CD14-positive monocyte (primary cell): ENCODE measurements around the gene NPW. TPM values are rescaled to one million over a fixed set of nuclear protein-coding genes. Genes with fewer than 3 reads are reported as not detected.

ENCODE experiments used
- DNase-seq, 3 donors: peaks; one replicate each; pipeline ENCODE4 v3.0.0-alpha.2; 2011 to 2022
- H2AFZ ChIP-seq: 2 replicates; pipeline ENCODE4 v1.6.0; 2012; ENCODE audit warnings: mild to moderate bottlenecking, low read depth, low read length, inconsistent platforms; ENCODE audit not compliant: insufficient read depth, poor library complexity, severe bottlenecking
- H3K27ac ChIP-seq, 2 donors: 1 replicate in 1 of 2; 2 replicates in 1 of 2; pipeline ENCODE4 v1.5.1; 2012 to 2013; ENCODE audit warnings: low read length in 2 of 2, control low read depth in 1 of 2, inconsistent platforms in 1 of 2, low read depth in 1 of 2, mild to moderate bottlenecking in 1 of 2
- H3K27me3 ChIP-seq, 2 donors: one replicate each; pipeline versions ENCODE4 v1.6.0 to v1.6.1; 2011 to 2013; ENCODE audit warnings: low read length in 2 of 2; ENCODE audit not compliant: control insufficient read depth in 2 of 2, insufficient read depth in 2 of 2
- H3K36me3 ChIP-seq, 2 donors: replicated peaks in 1 of 2; 1 replicate in 1 of 2; 2 replicates in 1 of 2; pipeline versions ENCODE4 v1.5.1 to v1.6.1; 2012 to 2013; ENCODE audit warnings: low read length in 2 of 2, control low read depth in 1 of 2, inconsistent platforms in 1 of 2, mild to moderate bottlenecking in 1 of 2; ENCODE audit not compliant: insufficient read depth in 2 of 2, control insufficient read depth in 1 of 2
- H3K4me1 ChIP-seq, 2 donors: 1 replicate in 1 of 2; 2 replicates in 1 of 2; pipeline versions ENCODE4 v1.5.1 to v1.6.1; 2012 to 2013; ENCODE audit warnings: low read length in 2 of 2, control low read depth in 1 of 2, inconsistent platforms in 1 of 2, mild to moderate bottlenecking in 1 of 2, moderate library complexity in 1 of 2; ENCODE audit not compliant: insufficient read depth in 2 of 2, control insufficient read depth in 1 of 2
- H3K4me2 ChIP-seq: replicated peaks from 2 replicates; pipeline ENCODE3; 2012; ENCODE audit warnings: low read length, moderate library complexity, mild to moderate bottlenecking; ENCODE audit not compliant: poor library complexity, severe bottlenecking; ENCODE audit errors: extremely low read depth
- H3K4me3 ChIP-seq, 3 experiments: fragments of 200-600 bp in 1 of 3; sonication (generic) in 1 of 3; replicated peaks in 1 of 3; 1 replicate in 2 of 3; 2 replicates in 1 of 3; pipeline ENCODE4 v1.5.1; 2011 to 2013; ENCODE audit warnings: low read length in 3 of 3, mild to moderate bottlenecking in 3 of 3, control low read depth in 2 of 3, low read depth in 2 of 3, inconsistent platforms in 1 of 3, moderate library complexity in 1 of 3
- H3K79me2 ChIP-seq: 2 replicates; pipeline ENCODE4 v1.6.0; 2012; ENCODE audit warnings: mild to moderate bottlenecking, control low read depth, inconsistent platforms, low read length, moderate library complexity; ENCODE audit not compliant: insufficient read depth
- H3K9ac ChIP-seq: 2 replicates; pipeline ENCODE4 v1.6.0; 2017; ENCODE audit warnings: low read length, mild to moderate bottlenecking; ENCODE audit not compliant: insufficient read depth, poor library complexity, severe bottlenecking
- H3K9me3 ChIP-seq, 2 donors: replicated peaks in 1 of 2; 1 replicate in 1 of 2; 2 replicates in 1 of 2; pipeline versions ENCODE4 v1.5.1 to v1.6.1; 2012 to 2013; ENCODE audit warnings: low read length in 2 of 2, control low read depth in 1 of 2; ENCODE audit not compliant: control insufficient read depth in 1 of 2, insufficient read depth in 1 of 2
- H4K20me1 ChIP-seq: 2 replicates; pipeline ENCODE4 v1.6.0; 2012; ENCODE audit warnings: mild to moderate bottlenecking, low read length, control low read depth, moderate library complexity; ENCODE audit not compliant: insufficient read depth
- H3K27ac Mint-ChIP-seq, 7 donors: one replicate each; pipeline ENCODE4 v1.8.0; 2020; ENCODE audit warnings: mild to moderate bottlenecking in 7 of 7, mixed read lengths in 7 of 7, moderate library complexity in 6 of 7, inconsistent platforms in 2 of 7
- H3K27me3 Mint-ChIP-seq, 3 donors: one replicate each; pipeline ENCODE4 v1.8.0; 2021 to 2022; ENCODE audit warnings: low read depth in 3 of 3, mild to moderate bottlenecking in 3 of 3, mixed read lengths in 3 of 3, moderate library complexity in 3 of 3, inconsistent platforms in 1 of 3
- H3K36me3 Mint-ChIP-seq, 2 donors: one replicate each; pipeline ENCODE4 v1.8.0; 2020; ENCODE audit warnings: mixed read lengths in 2 of 2, inconsistent platforms in 1 of 2, mild to moderate bottlenecking in 1 of 2
- H3K4me1 Mint-ChIP-seq: one replicate; pipeline ENCODE4 v1.8.0; 2020; ENCODE audit warnings: mild to moderate bottlenecking, mixed read lengths
- H3K4me3 Mint-ChIP-seq, 2 donors: one replicate each; pipeline ENCODE4 v1.8.0; 2020; ENCODE audit warnings: mild to moderate bottlenecking in 2 of 2, mixed read lengths in 2 of 2, moderate library complexity in 1 of 2
- H3K9me3 Mint-ChIP-seq, 7 donors: one replicate each; pipeline ENCODE4 v1.8.0; 2020 to 2022; ENCODE audit warnings: mixed read lengths in 7 of 7, mild to moderate bottlenecking in 6 of 7, moderate library complexity in 6 of 7, inconsistent platforms in 2 of 7
- WGBS: methylation state at CpG from one replicate; pipeline ENCODE4 v1.1.5; 2013; ENCODE audit warnings: missing lambda C conversion rate; ENCODE audit not compliant: insufficient coverage; 5-methylcytosine and 5-hydroxymethylcytosine counted together
- intact Hi-C, 2 donors: fragments of 100-400 bp; cut with micrococcal nuclease; formaldehyde crosslinking; loops; one replicate each; pipeline versions ENCODE4 v1.15.0 to v1.15.1; 2023
- polyA plus RNA-seq, 3 donors: library from polyadenylated mRNA; depleted of rRNA in 1 of 3; unstranded in 2 of 3; stranded (reverse) in 1 of 3; fragments of 300-500 nt in 2 of 3; fragments of >200 nt in 1 of 3; fragmentation: Illumina TruSeq in 2 of 3; gene quantifications; 1 replicate in 2 of 3; 2 replicates in 1 of 3; pipeline ENCODE4 v1.2.3, GENCODE V29; 2012 to 2021
- TF ChIP-seq, protein P1 (sequence below): fragments of 200-600 bp; IDR thresholded peaks from one replicate; pipeline ENCODE4 v1.8.0; 2022; ENCODE audit warnings: antibody characterized with exemption, mild to moderate bottlenecking

NPW gene
- polyA plus RNA-seq, 3 donors = not detected

DNA sequence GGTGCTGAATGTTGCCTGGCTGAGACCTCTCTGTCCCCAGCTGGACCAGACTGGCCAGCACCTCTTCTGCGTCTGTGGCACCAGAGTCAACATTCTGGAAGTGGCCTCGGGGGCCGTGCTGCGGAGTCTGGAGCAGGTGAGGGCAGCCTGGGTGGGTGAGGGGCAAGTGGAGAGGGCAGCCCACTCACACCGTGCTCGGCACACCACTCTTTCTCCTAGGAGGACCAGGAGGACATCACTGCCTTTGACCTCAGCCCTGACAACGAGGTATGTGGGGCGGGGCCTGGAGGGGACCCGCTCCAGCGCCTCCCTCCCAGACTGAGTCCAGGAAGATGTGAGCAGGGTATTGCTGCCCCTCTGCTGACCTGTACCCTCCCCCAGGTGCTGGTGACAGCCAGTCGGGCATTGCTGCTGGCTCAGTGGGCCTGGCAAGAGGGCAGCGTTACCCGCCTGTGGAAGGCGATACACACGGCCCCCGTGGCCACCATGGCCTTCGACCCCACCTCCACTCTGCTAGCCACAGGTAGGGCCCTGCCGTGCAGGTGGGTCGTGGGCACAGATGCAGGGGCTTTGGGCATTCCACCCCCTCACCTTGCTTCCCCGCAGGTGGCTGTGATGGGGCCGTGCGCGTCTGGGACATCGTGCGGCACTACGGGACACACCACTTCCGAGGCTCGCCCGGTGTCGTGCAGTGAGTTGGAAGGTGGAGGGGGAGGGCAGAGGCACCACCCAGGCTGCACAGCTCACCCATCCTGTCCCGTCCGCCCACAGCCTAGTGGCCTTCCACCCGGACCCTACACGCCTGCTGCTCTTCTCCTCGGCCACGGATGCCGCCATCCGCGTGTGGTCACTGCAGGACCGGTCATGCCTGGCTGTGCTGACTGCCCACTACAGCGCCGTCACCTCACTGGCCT lies 45.2 kb upstream of the NPW start:
- Histone ChIP-seq H3K36me3 (peaks cover 45 to 47% of the 10 kb centered on the region in 2 donors), H3K79me2 (peaks cover 11% of the 10 kb centered on the region), H3K4me2 (no peak overlapping the region), H3K9me3 (no peaks in the 10 kb centered on the region), H3K9ac (no peak overlapping the region), H3K4me1 (peaks cover 18 to 20% of the 10 kb centered on the region in 2 donors), H3K27ac (no peak overlapping the region), H4K20me1 (peaks cover 4% of the 10 kb centered on the region), H3K4me3 (no peak overlapping the region), H2AFZ (no peak overlapping the region), H3K27me3 (peaks cover 1 to 9% of the 10 kb centered on the region in 2 donors)
- Mint-ChIP-seq H3K27me3 (peaks cover 6 to 19% (median 9%) of the 10 kb centered on the region in 3 donors), H3K27ac (no peak overlapping the region), H3K4me3 (no peak overlapping the region), H3K36me3 (peaks cover 41 to 48% of the 10 kb centered on the region in 2 donors), H3K9me3 (peaks cover 0 to 3% (median 0%) of the 10 kb centered on the region in 7 donors), H3K4me1 (peaks cover 21% of the 10 kb centered on the region)
- WGBS = 98% methylated on average over 23 of the region's 42 CpGs
- TF ChIP-seq, protein P1, sequence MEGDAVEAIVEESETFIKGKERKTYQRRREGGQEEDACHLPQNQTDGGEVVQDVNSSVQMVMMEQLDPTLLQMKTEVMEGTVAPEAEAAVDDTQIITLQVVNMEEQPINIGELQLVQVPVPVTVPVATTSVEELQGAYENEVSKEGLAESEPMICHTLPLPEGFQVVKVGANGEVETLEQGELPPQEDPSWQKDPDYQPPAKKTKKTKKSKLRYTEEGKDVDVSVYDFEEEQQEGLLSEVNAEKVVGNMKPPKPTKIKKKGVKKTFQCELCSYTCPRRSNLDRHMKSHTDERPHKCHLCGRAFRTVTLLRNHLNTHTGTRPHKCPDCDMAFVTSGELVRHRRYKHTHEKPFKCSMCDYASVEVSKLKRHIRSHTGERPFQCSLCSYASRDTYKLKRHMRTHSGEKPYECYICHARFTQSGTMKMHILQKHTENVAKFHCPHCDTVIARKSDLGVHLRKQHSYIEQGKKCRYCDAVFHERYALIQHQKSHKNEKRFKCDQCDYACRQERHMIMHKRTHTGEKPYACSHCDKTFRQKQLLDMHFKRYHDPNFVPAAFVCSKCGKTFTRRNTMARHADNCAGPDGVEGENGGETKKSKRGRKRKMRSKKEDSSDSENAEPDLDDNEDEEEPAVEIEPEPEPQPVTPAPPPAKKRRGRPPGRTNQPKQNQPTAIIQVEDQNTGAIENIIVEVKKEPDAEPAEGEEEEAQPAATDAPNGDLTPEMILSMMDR = no peak
- no peak for DNase-seq
- intact Hi-C loops = no loop called here

DNA sequence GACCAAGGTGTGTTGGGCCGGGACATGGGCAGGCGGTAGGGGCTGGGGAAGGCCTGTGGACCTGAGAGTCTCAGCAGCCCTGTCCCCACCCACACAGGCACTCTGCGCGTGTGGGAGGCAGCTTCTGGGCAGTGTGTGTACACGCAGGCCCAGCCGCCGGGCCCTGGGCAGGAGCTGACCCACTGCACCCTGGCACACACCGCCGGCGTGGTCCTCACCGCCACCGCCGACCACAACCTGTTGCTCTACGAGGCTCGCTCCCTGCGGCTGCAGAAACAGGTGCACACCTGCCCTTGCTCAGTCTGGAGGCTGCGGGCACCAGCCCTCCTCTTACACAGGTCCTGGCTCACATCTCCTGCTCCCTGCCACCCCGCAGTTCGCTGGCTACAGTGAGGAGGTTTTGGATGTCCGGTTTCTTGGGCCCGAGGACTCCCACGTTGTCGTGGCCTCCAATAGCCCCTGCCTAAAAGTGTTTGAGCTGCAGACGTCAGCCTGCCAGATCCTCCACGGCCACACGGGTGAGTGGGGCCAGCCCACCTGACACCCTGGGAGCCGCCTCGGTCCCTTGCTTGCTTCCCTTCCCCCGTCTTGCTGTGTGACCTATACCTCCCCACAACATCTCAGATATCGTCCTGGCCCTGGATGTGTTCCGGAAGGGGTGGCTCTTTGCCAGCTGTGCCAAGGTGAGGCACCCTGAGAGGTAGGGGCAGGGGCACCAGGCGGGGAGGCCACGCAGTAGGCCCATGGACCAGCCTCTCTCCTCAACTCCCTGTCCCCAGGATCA lies 44.0 kb upstream of the NPW start:
- TF ChIP-seq, protein P1 = no peak
- H3K27me3 Mint-ChIP-seq = peaks cover 18 to 31% (median 21%) of the 10 kb centered on the region in 3 donors
- no peak overlapping the region for H3K4me2 ChIP-seq
- H3K9me3 ChIP-seq = no peaks in the 10 kb centered on the region
- H2AFZ ChIP-seq = no peak overlapping the region
- no peak overlapping the region for H3K4me3 ChIP-seq
- H3K36me3 Mint-ChIP-seq = peaks cover 41 to 48% of the 10 kb centered on the region in 2 donors
- H3K4me1 Mint-ChIP-seq = peaks cover 21% of the 10 kb centered on the region
- peaks cover 17 to 20% of the 10 kb centered on the region in 2 donors for H3K4me1 ChIP-seq
- peaks cover 4% of the 10 kb centered on the region for H4K20me1 ChIP-seq
- no peak overlapping the region for H3K9ac ChIP-seq
- H3K27me3 ChIP-seq = peaks cover 10 to 21% of the 10 kb centered on the region in 2 donors
- DNase-seq = no peak
- H3K79me2 ChIP-seq = peaks cover 11% of the 10 kb centered on the region
- no peak overlapping the region for H3K27ac Mint-ChIP-seq
- WGBS = 96% methylated on average over 23 of the region's 33 CpGs
- H3K9me3 Mint-ChIP-seq = peaks cover 0 to 3% (median 0%) of the 10 kb centered on the region in 7 donors
- peaks cover 45 to 47% of the 10 kb centered on the region in 2 donors for H3K36me3 ChIP-seq
- H3K27ac ChIP-seq = no peak overlapping the region
- intact Hi-C loops = no loop called here
- no peak overlapping the region for H3K4me3 Mint-ChIP-seq
